ENCODE measurements around the gene CIB4. TPM values are rescaled to one million over a fixed set of nuclear protein-coding genes. Genes with fewer than 3 reads are reported as not detected.

The CIB4 gene
- total RNA-seq, 1 donor from 2014 or later = not detected

- no peaks in the 10 kb centered on the region for H3K9me3 ChIP-seq
- intact Hi-C loops (cut with DNase I) = no loop called here
- peaks cover 13% of the 10 kb centered on the region for H3K27me3 ChIP-seq
- no peak overlapping the region for H3K27ac ChIP-seq
- DNase-seq (no peak), ATAC-seq (no peak)
- TF ChIP-seq, protein P1, sequence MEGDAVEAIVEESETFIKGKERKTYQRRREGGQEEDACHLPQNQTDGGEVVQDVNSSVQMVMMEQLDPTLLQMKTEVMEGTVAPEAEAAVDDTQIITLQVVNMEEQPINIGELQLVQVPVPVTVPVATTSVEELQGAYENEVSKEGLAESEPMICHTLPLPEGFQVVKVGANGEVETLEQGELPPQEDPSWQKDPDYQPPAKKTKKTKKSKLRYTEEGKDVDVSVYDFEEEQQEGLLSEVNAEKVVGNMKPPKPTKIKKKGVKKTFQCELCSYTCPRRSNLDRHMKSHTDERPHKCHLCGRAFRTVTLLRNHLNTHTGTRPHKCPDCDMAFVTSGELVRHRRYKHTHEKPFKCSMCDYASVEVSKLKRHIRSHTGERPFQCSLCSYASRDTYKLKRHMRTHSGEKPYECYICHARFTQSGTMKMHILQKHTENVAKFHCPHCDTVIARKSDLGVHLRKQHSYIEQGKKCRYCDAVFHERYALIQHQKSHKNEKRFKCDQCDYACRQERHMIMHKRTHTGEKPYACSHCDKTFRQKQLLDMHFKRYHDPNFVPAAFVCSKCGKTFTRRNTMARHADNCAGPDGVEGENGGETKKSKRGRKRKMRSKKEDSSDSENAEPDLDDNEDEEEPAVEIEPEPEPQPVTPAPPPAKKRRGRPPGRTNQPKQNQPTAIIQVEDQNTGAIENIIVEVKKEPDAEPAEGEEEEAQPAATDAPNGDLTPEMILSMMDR (IDR thresholded peaks at IDR 0.05) = no peak
- H3K4me3 ChIP-seq = no peak overlapping the region
- H3K4me1 ChIP-seq = no peaks in the 10 kb centered on the region
- H3K36me3 ChIP-seq = no peaks in the 10 kb centered on the region
Observed at GRCh38 chr2:26598996-26599373, 42.2 kb downstream of the CIB4 start.

- H3K36me3 ChIP-seq = no peaks in the 10 kb centered on the region
Observed at GRCh38 chr2:26598336-26598995, 42.7 kb downstream of the CIB4 start.

DNA sequence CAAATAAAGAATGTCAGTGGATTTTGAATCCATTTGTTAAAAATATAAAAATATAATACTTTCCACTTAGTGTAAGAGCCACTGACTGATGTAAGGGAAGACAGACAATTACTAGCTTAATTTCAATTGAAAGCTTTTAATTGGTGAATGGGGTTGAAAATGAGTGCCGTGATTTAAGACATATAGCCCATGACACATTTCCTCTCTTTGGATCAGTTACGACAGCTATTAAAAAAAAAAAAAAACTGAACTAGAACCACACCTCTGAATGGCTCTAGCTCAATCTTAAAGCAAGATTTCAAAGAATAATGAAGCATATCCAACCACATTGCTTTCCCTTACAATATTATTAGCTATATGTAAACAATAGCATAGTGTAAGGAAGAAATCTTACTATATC lies 44.0 kb downstream of the CIB4 start:
- Histone ChIP-seq H3K4me3 (no peak overlapping the region), H3K27ac (no peak overlapping the region), H3K9me3 (no peaks in the 10 kb centered on the region), H3K27me3 (peaks cover 13% of the 10 kb centered on the region), H3K4me1 (no peaks in the 10 kb centered on the region), H3K36me3 (no peaks in the 10 kb centered on the region)
- TF ChIP-seq, protein P1 (IDR thresholded peaks at IDR 0.05) = no peak
- ATAC-seq (no peak), DNase-seq (no peak)
- intact Hi-C loops (cut with DNase I) = no loop called here

More at GRCh38 chr2:26598336-26598995, 42.7 kb downstream of the CIB4 start:
- Histone ChIP-seq H3K4me3 (no peak overlapping the region), H3K27ac (no peak overlapping the region), H3K9me3 (no peaks in the 10 kb centered on the region), H3K4me1 (no peaks in the 10 kb centered on the region), H3K27me3 (peaks cover 13% of the 10 kb centered on the region)
- TF ChIP-seq, protein P1 (IDR thresholded peaks at IDR 0.05) = no peak
- DNase-seq (peak; percentile 31), ATAC-seq (no peak)
- intact Hi-C loops (cut with DNase I) = no loop called here

DNA sequence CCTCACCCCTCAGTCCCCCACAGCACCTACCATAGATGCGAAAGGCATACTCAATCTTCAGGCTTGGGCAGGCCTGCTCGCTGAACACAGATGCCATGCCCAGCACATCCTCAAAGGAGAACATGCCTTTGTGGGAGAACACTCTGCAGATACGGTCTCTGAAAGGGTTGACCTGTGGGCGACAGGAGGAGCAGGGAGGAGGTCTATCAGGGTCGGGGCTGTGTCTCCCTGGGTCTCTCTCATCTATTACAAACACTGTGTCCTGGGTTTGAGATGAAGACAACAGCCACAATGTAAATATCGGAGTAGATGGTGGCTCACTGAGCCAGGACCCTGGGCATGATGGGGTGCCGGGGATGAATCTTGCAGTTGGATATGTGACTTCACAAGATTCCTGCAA lies 46.0 kb downstream of the CIB4 start:
- peaks cover 13% of the 10 kb centered on the region for H3K27me3 ChIP-seq
- DNase-seq = peak; percentile 13
- H3K4me1 ChIP-seq = no peaks in the 10 kb centered on the region
- intact Hi-C loops (cut with DNase I) = no loop called here
- TF ChIP-seq, protein P1 (IDR thresholded peaks at IDR 0.05) = no peak
- no peak overlapping the region for H3K4me3 ChIP-seq
- ATAC-seq = no peak
- H3K27ac ChIP-seq = no peak overlapping the region
- H3K36me3 ChIP-seq = no peaks in the 10 kb centered on the region
- H3K9me3 ChIP-seq = no peaks in the 10 kb centered on the region

DNA sequence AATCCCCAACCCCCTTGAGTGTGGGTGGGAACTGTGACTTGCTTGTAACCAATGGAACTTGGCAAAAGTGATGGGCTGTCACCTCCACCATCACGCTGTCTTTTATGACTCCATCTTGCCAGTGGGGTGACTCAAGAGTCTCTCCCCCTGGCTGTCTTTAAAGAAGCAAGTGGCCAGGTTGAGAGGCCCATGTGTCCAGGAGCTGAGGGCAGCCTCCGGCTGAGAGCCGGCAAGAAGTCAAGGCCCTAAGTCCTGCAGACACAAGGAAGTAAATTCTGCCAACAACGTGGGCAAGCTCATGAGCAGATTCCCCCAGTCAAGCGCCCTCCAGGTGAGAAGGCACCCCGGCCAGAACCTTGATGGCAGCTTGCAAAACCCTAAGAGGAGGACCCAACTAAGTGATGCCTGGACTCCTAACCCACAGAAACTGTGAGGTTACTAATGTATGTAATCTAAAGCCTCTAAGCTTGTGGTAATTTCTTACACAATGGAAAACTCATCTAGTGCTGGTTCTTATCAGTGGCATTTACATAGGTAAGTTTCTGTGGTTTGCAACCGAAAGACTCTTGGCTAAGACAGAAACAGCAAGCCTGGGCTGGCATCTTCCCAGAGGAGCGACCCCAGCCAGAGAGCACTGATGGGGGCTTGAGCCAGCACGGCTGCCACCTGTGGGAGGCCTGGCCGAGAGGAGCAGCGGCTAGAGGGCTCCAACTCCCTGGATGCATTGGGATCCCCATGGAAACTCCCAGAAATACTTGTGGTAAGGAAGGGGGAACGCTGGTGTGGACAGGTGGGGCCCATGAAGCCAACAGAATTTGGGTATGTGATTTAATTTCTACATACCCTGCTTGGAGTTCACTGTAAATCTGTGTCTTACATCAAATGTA lies 49.3 kb downstream of the CIB4 start:
- ATAC-seq = no peak
- H3K27me3 ChIP-seq = peaks cover 7% of the 10 kb centered on the region
- TF ChIP-seq, protein P1 (IDR thresholded peaks at IDR 0.05) = no peak
- peak; percentile 51 for DNase-seq
- H3K27ac ChIP-seq = no peak overlapping the region
- H3K4me3 ChIP-seq = no peak overlapping the region
- intact Hi-C loops (cut with DNase I) = no loop called here
- no peaks in the 10 kb centered on the region for H3K36me3 ChIP-seq
- H3K9me3 ChIP-seq = no peaks in the 10 kb centered on the region
- no peaks in the 10 kb centered on the region for H3K4me1 ChIP-seq

Data from upper lobe of right lung (tissue), 1 donor.